ENCODE results near the gene ITPR1. TPM values are rescaled to one million over a fixed set of nuclear protein-coding genes. Genes with fewer than 3 reads are reported as not detected.

Gene ITPR1
- total and polyA plus RNA-seq, 2 of the 4 experiments (the other 2 are of a cell fraction), result 1.8 to 5.7 TPM

GRCh38 chr3:4573153-4573552, 80.0 kb downstream of the ITPR1 start:
- intact Hi-C loops (cut with micrococcal nuclease), result no loop called here
- no peaks in the 10 kb centered on the region for H3K9me3 ChIP-seq (ENCODE audit: control insufficient read depth, insufficient read depth, low read length)
- H3K27me3 ChIP-seq (ENCODE audit: control insufficient read depth, insufficient read depth, low read length), result no peaks in the 10 kb centered on the region
- no peak overlapping the region for H3K14ac ChIP-seq (replicated peaks; ENCODE audit: low read depth, low read length)
- H3K36me3 ChIP-seq (ENCODE audit: control insufficient read depth, insufficient read depth, low read length), result no peaks in the 10 kb centered on the region
- H2AFZ ChIP-seq (replicated peaks; ENCODE audit: low read length, poor library complexity), result no peak overlapping the region
- H2AK5ac ChIP-seq (ENCODE audit: low read depth, low read length), result no peak overlapping the region
- no peak overlapping the region for H2BK20ac ChIP-seq (ENCODE audit: low read depth, low read length)
- DNase-seq, result no peak
- H3K4me3 ChIP-seq (ENCODE audit: insufficient read depth, low read depth, low read length), result no peak overlapping the region
- TF ChIP-seq NFE2L2 (IDR thresholded peaks at IDR 0.05; ENCODE audit: low read depth, low read length), result no peak
- no peak for TF ChIP-seq RCOR1 (IDR thresholded peaks at IDR 0.05; ENCODE audit: insufficient replicate concordance, low read length)
- TF ChIP-seq FOS (IDR thresholded peaks at IDR 0.05; ENCODE audit: low read depth, low read length), result no peak
- TF ChIP-seq CHD1 (IDR thresholded peaks at IDR 0.05; ENCODE audit: low read depth, low read length), result no peak
- no peak for TF ChIP-seq BHLHE40 (IDR thresholded peaks at IDR 0.05; ENCODE audit: low read depth, low read length)
- no peak for TF ChIP-seq MXI1 (IDR thresholded peaks at IDR 0.05; ENCODE audit: borderline replicate concordance, low read depth, low read length)
- TF ChIP-seq POLR2A (IDR thresholded peaks at IDR 0.05; ENCODE audit: low read depth, low read length), result no peak
- no peak for TF ChIP-seq MAZ (IDR thresholded peaks at IDR 0.05; ENCODE audit: borderline replicate concordance, low read depth, low read length)
- no peak for TF ChIP-seq USF2 (IDR thresholded peaks at IDR 0.05; ENCODE audit: low read depth, low read length)
- TF ChIP-seq SMC3 (IDR thresholded peaks at IDR 0.05; ENCODE audit: low read depth, low read length), result no peak
- no peak for TF ChIP-seq RAD21 (IDR thresholded peaks at IDR 0.05; ENCODE audit: low read length)
- TF ChIP-seq CTCF (conservative IDR thresholded peaks at IDR 0.05; ENCODE audit: low read depth, low read length), result no peak
- no peak for TF ChIP-seq CEBPB (IDR thresholded peaks at IDR 0.05; ENCODE audit: low read depth, low read length)
- no peak for TF ChIP-seq MAFK (IDR thresholded peaks at IDR 0.05; ENCODE audit: low read depth, low read length)
- TF ChIP-seq ELK1 (IDR thresholded peaks at IDR 0.05; ENCODE audit: borderline replicate concordance, low read depth, low read length), result no peak
- H3K79me1 ChIP-seq (ENCODE audit: low read depth in 1 of 2, low read length in 2 of 2), result no peaks in the 10 kb centered on the region
- H3K4ac ChIP-seq (ENCODE audit: low read depth, low read length), result no peak overlapping the region
- in situ Hi-C loops (cut with MboI; ENCODE audit: low sequenced_read_pairs), result no loop called here
- H3K4me2 ChIP-seq (ENCODE audit: low read depth, low read length), result no peak overlapping the region
- no peak overlapping the region for H4K91ac ChIP-seq (ENCODE audit: insufficient read depth, low read depth, low read length)
- H2BK120ac ChIP-seq (ENCODE audit: low read depth, low read length), result no peak overlapping the region
- no peak overlapping the region for H2BK5ac ChIP-seq (ENCODE audit: low read depth, low read length, poor library complexity, severe bottlenecking)
- H2AK9ac ChIP-seq (replicated peaks; ENCODE audit: low read depth, low read length, poor library complexity), result no peak overlapping the region
- BruUV-seq (replicated peaks), result no TSS peak
- H3K9me1 ChIP-seq (ENCODE audit: insufficient read depth, low read length), result no peaks in the 10 kb centered on the region; the same call in 1 of the 2 replicates
- H3K9ac ChIP-seq (ENCODE audit: low read depth, low read length), result no peak overlapping the region
- ChIA-PET CTCF (no interaction called here), POLR2A (ENCODE audit: unreplicated experiment) (no interaction called here)
- dilution Hi-C loops (cut with HindIII; ENCODE audit: low sequenced_read_pairs, unreplicated experiment), result no loop called here
- H3K4me1 ChIP-seq (ENCODE audit: control insufficient read depth, insufficient read depth, low read length), result no peaks in the 10 kb centered on the region; the same call in 1 of the 2 replicates
- no peak overlapping the region for H2BK15ac ChIP-seq (ENCODE audit: low read depth, low read length)
- ATAC-seq (ENCODE audit: low read depth), result no peak
- no CpG with 5 or more reads among the region's 2 CpGs for WGBS, 2 experiments (ENCODE audit: extremely low coverage in 2 of 2, insufficient read length in 1 of 2)
- no peak overlapping the region for H4K8ac ChIP-seq (ENCODE audit: low read depth in 2 of 2, low read length in 2 of 2)
- H3K56ac ChIP-seq (ENCODE audit: extremely low read depth, insufficient read depth, low read length), result no peak overlapping the region
- no peak overlapping the region for H3K27ac ChIP-seq (ENCODE audit: insufficient read depth, low read length)
- no peak overlapping the region for H3K18ac ChIP-seq (ENCODE audit: low read depth, low read length)
- no peak overlapping the region for H4K5ac ChIP-seq (ENCODE audit: low read depth, low read length)
- no peaks in the 10 kb centered on the region for H4K20me1 ChIP-seq (ENCODE audit: insufficient read depth, low read length)
- H3K23ac ChIP-seq (ENCODE audit: low read depth, low read length), result no peak overlapping the region
